Heart left ventricle (tissue), 16 donors: ENCODE measurements around the gene CTBP1. TPM values are rescaled to one million over a fixed set of nuclear protein-coding genes. Genes with fewer than 3 reads are reported as not detected.

Experiments
- ATAC-seq, 4 donors: fragments of 200-7000 bp; cut with Tn5 transposase; one replicate each; pipeline ENCODE4 v1.9.1; 2020 to 2022; ENCODE audit warnings: moderate library complexity in 4 of 4, mild to moderate bottlenecking in 3 of 4, moderate number of reproducible peaks in 1 of 4
- DNase-seq, 5 donors: peaks; one replicate each; pipeline ENCODE4 v3.0.0-alpha.2; 2020
- H3K27ac ChIP-seq, 12 donors: fragments of 200-600 bp; sonication (generic) in 4 of 12; one replicate each; pipeline versions ENCODE4 v1.5.0 to v1.8.0; 2016 to 2022; ENCODE audit warnings: mild to moderate bottlenecking in 2 of 12
- H3K27me3 ChIP-seq, 9 donors: fragments of 200-600 bp; sonication (generic) in 2 of 9; one replicate each; pipeline versions ENCODE4 v1.5.1 to v1.8.0; 2016 to 2022; ENCODE audit warnings: mild to moderate bottlenecking in 3 of 9
- H3K36me3 ChIP-seq, 9 donors: fragments of 200-600 bp; sonication (generic) in 2 of 9; one replicate each; pipeline versions ENCODE4 v1.5.0 to v1.8.0; 2018 to 2022; ENCODE audit warnings: mild to moderate bottlenecking in 2 of 9
- H3K4me1 ChIP-seq, 12 donors: fragments of 200-600 bp; sonication (generic) in 4 of 12; one replicate each; pipeline versions ENCODE4 v1.5.0 to v1.8.0; 2016 to 2022; ENCODE audit warnings: mild to moderate bottlenecking in 3 of 12
- H3K4me3 ChIP-seq, 12 donors: fragments of 200-600 bp; sonication (generic) in 4 of 12; one replicate each; pipeline versions ENCODE4 v1.5.0 to v1.8.0; 2017 to 2022; ENCODE audit warnings: mild to moderate bottlenecking in 9 of 12, moderate library complexity in 4 of 12
- H3K9me3 ChIP-seq, 12 donors: fragments of 200-600 bp; sonication (generic) in 4 of 12; one replicate each; pipeline versions ENCODE4 v1.5.0 to v1.8.0; 2016 to 2022; ENCODE audit warnings: mild to moderate bottlenecking in 1 of 12
- POLR2A ChIP-seq, 2 donors: fragments of 450-650 bp; IDR thresholded peaks; one replicate each; pipeline ENCODE4 v1.6.1; 2017; ENCODE audit warnings: antibody characterized with exemption in 2 of 2, mild to moderate bottlenecking in 2 of 2, moderate library complexity in 2 of 2
- WGBS, 4 donors: extraction: QIAGEN DNeasy Blood & Tissue Kit in 2 of 4; methylation state at CpG; one replicate each; pipeline versions ENCODE4 v1.1.5 to v1.1.7; 2013 to 2018; 5-methylcytosine and 5-hydroxymethylcytosine counted together
- intact Hi-C, 10 donors: fragments of 100-400 bp; cut with DNase I; formaldehyde crosslinking; loops; one replicate each; pipeline versions ENCODE4 v1.11.1 to v1.14.2; 2022
- polyA plus RNA-seq, 2 donors: library from polyadenylated mRNA; stranded (reverse); fragments of 200-250 nt; gene quantifications; one replicate each; pipeline ENCODE4 v1.2.3, GENCODE V29; 2013
- total RNA-seq, 9 donors: library from RNA; depleted of rRNA in 2 of 9; stranded (reverse); fragments of >200 nt in 2 of 9; fragmentation: NEBNext Ultra II Directional in 3 of 9; extraction: Animal tissue kit (Norgen Biotek cat#: 25700) in 3 of 9; gene quantifications; one replicate each; pipeline versions ENCODE4 v1.1.0 to v1.2.4, GENCODE V29; 2016 to 2023
- TF ChIP-seq, protein P1 (sequence below), 12 donors: fragments of 200-600 bp; sonication (generic) in 4 of 12; IDR thresholded peaks; one replicate each; pipeline versions ENCODE4 v1.5.0 to v1.8.0; 2018 to 2022; ENCODE audit warnings: antibody characterized with exemption in 12 of 12, mild to moderate bottlenecking in 5 of 12
- donor health status: ischemic (EF 13 %, LVEDD 7.1; RV severe dilation, severe dysfunction).
- donor health status: healthy with polysubstance abuse.
- donor health status: DM: no; HTN: yes; CAD: no.
- donor health status: DM: no; HTN: no; CAD: no.
- donor health status: ischemic (EF 25% LVEDD 6.9; RV normal size, moderate dysfunction).
- donor health status: ischemic (EF 25% LVEDD 5.7; RV mildly dilated, moderate dysfunction).
- donor health status: healthy.
- donor health status: DM: yes; HTN: yes; CAD: no.
- donor health status: ischemic (EF 35%, LVEDD 5.7; RV mildly dilated, moderate dysfunction).
- donor health status: nonischemic (EF 11% LVEDD 7.7; RV severe dilation, severe dysfunction).
- donor health status: DM: yes; HTN: yes; CAD: no.
- donor health status: PGD.
- donor health status: ischemic (EF 29% LVEDD 5.4; RV normal size, mild dysfunction).
- donor health status: nonischemic (EF 23%, LVEDD 6.1; RV moderate dilation, normal function).

The CTBP1 gene
- total and polyA plus RNA-seq, 11 donors, result 92.0 to 165 (median 128) TPM

DNA sequence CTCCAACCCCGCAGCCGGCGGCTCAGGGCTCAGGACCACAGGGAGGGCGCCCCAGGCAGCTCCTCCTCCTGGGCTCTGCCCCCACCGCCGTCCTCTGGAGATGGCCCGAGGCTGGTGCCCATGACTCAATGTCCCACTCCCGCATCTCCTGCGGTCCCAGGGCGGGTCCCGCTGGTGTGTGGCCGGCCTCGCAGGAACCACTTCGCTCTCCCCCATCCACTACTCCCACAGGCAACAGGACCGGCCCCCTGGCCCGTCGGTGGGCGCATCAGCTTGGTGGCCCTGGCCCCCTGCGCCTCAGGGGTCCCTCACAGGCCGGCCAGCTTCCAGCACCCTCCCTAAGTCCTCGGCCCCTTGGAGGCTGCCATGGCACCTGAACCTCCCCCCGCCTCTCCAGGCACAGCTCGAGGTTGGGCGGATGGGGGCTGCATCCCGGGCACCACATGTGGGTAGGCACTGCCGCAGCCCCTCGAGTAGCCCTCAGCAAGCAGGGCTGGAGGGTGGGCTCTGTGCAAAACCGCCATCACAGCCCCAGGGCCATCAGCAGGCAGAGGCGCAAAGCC is 53.7 kb downstream of the CTBP1 start:
- DNase-seq, result peak in 2 of 5 donors; percentile 35 to 58
- ATAC-seq, result no peak
- H3K27ac ChIP-seq, result peak overlapping the region in 7 of 12 donors; percentile 38 to 89 (median 68)
- H3K4me1 ChIP-seq, result peaks cover 9 to 42% (median 32%) of the 10 kb centered on the region in 12 donors
- TF ChIP-seq, protein P1, sequence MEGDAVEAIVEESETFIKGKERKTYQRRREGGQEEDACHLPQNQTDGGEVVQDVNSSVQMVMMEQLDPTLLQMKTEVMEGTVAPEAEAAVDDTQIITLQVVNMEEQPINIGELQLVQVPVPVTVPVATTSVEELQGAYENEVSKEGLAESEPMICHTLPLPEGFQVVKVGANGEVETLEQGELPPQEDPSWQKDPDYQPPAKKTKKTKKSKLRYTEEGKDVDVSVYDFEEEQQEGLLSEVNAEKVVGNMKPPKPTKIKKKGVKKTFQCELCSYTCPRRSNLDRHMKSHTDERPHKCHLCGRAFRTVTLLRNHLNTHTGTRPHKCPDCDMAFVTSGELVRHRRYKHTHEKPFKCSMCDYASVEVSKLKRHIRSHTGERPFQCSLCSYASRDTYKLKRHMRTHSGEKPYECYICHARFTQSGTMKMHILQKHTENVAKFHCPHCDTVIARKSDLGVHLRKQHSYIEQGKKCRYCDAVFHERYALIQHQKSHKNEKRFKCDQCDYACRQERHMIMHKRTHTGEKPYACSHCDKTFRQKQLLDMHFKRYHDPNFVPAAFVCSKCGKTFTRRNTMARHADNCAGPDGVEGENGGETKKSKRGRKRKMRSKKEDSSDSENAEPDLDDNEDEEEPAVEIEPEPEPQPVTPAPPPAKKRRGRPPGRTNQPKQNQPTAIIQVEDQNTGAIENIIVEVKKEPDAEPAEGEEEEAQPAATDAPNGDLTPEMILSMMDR (IDR thresholded peaks at IDR 0.05), result no peak
- no peak for TF ChIP-seq POLR2A (IDR thresholded peaks at IDR 0.05)
- H3K9me3 ChIP-seq, result no peaks in the 10 kb centered on the region
- H3K27me3 ChIP-seq, result no peaks in the 10 kb centered on the region
- WGBS, 4 donors, result 89 to 93% (median 92%) methylated on average over 20 to 29 of the region's 29 CpGs
- H3K36me3 ChIP-seq, result no peaks in the 10 kb centered on the region
- no peak overlapping the region for H3K4me3 ChIP-seq
- intact Hi-C loops, result no loop called here

GRCh38 chr4:1194010-1194900 is 54.7 kb downstream of the CTBP1 start:
- Histone ChIP-seq H3K4me3 (peak overlapping the region in 6 of 12 donors; percentile 16 to 33 (median 22)), H3K27ac (peak overlapping the region in 11 of 12 donors; percentile 38 to 89 (median 61)), H3K27me3 (no peaks in the 10 kb centered on the region), H3K36me3 (no peaks in the 10 kb centered on the region), H3K4me1 (peaks cover 9 to 36% (median 31%) of the 10 kb centered on the region in 12 donors), H3K9me3 (no peaks in the 10 kb centered on the region)
- no peak for TF ChIP-seq POLR2A (IDR thresholded peaks at IDR 0.05)
- TF ChIP-seq, protein P1 (IDR thresholded peaks at IDR 0.05), result peak in 2 of 12 donors; percentile 9 to 17
- DNase-seq (peak; percentile 75 to 90 (median 85)), ATAC-seq (peak; percentile 6 to 64 (median 34))
- intact Hi-C loops, result no loop called here
- 44 to 66% (median 50%) methylated on average over 24 to 52 of the region's 52 CpGs for WGBS, 4 donors

DNA sequence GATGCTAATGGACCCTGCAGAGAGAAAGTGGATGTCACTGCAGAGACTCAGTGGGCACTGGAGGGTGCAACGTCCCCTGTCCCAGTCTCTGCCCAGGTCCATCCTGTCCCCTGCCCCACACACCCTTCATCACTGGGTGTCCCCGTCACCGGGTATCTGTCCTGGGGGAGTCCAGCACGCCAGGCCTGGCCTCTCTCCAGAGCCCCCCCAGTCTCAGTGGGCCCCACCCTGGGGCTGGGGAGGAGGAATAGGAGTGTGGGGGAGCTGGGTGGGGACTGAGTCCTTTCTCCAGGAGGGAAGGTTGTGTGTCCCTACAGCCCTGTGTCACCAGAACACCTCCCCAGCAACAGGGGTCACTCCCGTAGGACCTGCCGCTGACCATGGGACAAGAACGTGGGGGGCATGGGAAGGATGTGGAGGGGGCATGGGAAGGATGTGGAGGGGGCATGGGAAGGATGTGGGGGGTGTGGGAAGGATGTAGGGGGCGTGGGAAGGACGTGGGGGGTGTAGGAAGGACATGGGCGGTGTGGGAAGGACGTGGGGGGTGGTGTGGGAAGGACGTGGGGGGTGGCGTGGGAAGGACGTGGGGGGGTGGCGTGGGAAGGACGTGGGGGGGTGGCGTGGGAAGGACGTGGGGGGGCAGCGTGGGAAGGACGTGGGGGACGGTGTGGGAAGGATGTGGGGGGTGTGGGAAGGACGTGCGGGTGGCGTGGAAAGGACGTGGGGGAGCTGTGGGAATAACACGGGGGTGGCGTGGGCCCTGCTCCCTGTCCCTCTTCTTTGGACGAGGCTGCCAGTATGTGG is 55.5 kb downstream of the CTBP1 start:
- Histone ChIP-seq H3K27me3 (no peaks in the 10 kb centered on the region), H3K4me3 (no peak overlapping the region), H3K27ac (peak overlapping the region in 11 of 12 donors; percentile 56 to 90 (median 85)), H3K36me3 (no peaks in the 10 kb centered on the region), H3K4me1 (peaks cover 9 to 36% (median 31%) of the 10 kb centered on the region in 12 donors), H3K9me3 (no peaks in the 10 kb centered on the region)
- TF ChIP-seq, protein P1 (IDR thresholded peaks at IDR 0.05), result no peak
- no peak for TF ChIP-seq POLR2A (IDR thresholded peaks at IDR 0.05)
- DNase-seq, result peak in 2 of 5 donors; percentile 8 to 60
- intact Hi-C loops, result loop anchor here in 1 of 10 donors (2.0 kb wide), 1 partner anchor 21 kb away; the partner anchor contains the start of gene SPON2
- ATAC-seq, result peak in 1 of 4 donors; percentile 2
- 48 to 55% (median 51%) methylated on average over 22 to 28 of the region's 28 CpGs for WGBS, 4 donors
